ENCODE results near the gene NUDT2. TPM values are rescaled to one million over a fixed set of nuclear protein-coding genes. Genes with fewer than 3 reads are reported as not detected.

Gene NUDT2
- total RNA-seq, 1 experiment from 2014 or later, result 34.6 TPM

GRCh38 chr9:34334337-34334824, 5.0 kb downstream of the NUDT2 start:
- intact Hi-C loops (cut with micrococcal nuclease), result no loop called here

GRCh38 chr9:34334916-34335315, 5.5 kb downstream of the NUDT2 start:
- peaks cover 13% of the 10 kb centered on the region; the same call in 1 of the 2 replicates for H3K79me2 ChIP-seq (ENCODE audit: low read length)
- POLR2A ChIA-PET (ENCODE audit: unreplicated experiment), result no interaction called here

More at GRCh38 chr9:34334337-34334824, 5.0 kb downstream of the NUDT2 start:
- ChIA-PET CTCF (no interaction called here), POLR2A (ENCODE audit: unreplicated experiment) (interaction anchor here (0.6 kb wide), 1 partner anchor 167 kb away, joined by 3 read pairs; no protein-coding TSS in a partner anchor)
- H3K79me2 ChIP-seq (ENCODE audit: low read length), result peaks cover 17% of the 10 kb centered on the region; the same call in 1 of the 2 replicates
- ATAC-seq, result no peak
- H3K4me3 ChIP-seq (ENCODE audit: low read length), result no peak overlapping the region
- H3K27me3 ChIP-seq (ENCODE audit: low read length), result no peaks in the 10 kb centered on the region
- DNase-seq, result no peak
- H2AFZ ChIP-seq (ENCODE audit: low read length), result no peak overlapping the region
- no peak overlapping the region for H3K9ac ChIP-seq (ENCODE audit: low read length)
- no TSS peak for BruUV-seq (replicated peaks)
- H3F3A ChIP-seq (ENCODE audit: low read length, unreplicated experiment), result no peaks in the 10 kb centered on the region
- peaks cover 12% of the 10 kb centered on the region; the same call in 1 of the 2 replicates for H3K4me1 ChIP-seq (ENCODE audit: insufficient read depth, low read length)
- no peak overlapping the region for H3K4me2 ChIP-seq (ENCODE audit: low read length)
- no peaks in the 10 kb centered on the region for H3K9me3 ChIP-seq (ENCODE audit: low read length)
- H3K9me2 ChIP-seq (replicated peaks; ENCODE audit: low read length), result no peaks in the 10 kb centered on the region
- TF ChIP-seq EZH2phosphoT487 (IDR thresholded peaks at IDR 0.05; ENCODE audit: borderline replicate concordance, low read length), result no peak
- TF ChIP-seq, protein P1, sequence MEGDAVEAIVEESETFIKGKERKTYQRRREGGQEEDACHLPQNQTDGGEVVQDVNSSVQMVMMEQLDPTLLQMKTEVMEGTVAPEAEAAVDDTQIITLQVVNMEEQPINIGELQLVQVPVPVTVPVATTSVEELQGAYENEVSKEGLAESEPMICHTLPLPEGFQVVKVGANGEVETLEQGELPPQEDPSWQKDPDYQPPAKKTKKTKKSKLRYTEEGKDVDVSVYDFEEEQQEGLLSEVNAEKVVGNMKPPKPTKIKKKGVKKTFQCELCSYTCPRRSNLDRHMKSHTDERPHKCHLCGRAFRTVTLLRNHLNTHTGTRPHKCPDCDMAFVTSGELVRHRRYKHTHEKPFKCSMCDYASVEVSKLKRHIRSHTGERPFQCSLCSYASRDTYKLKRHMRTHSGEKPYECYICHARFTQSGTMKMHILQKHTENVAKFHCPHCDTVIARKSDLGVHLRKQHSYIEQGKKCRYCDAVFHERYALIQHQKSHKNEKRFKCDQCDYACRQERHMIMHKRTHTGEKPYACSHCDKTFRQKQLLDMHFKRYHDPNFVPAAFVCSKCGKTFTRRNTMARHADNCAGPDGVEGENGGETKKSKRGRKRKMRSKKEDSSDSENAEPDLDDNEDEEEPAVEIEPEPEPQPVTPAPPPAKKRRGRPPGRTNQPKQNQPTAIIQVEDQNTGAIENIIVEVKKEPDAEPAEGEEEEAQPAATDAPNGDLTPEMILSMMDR (conservative IDR thresholded peaks at IDR 0.05; ENCODE audit: low read depth, low read length), result no peak
- TF ChIP-seq EZH2 (IDR thresholded peaks at IDR 0.05; ENCODE audit: low read length, unreplicated experiment), result no peak
- H3K36me3 ChIP-seq (ENCODE audit: low read depth, low read length), result no peaks in the 10 kb centered on the region; the same call in 1 of the 2 replicates
- no peak overlapping the region for H3K27ac ChIP-seq (ENCODE audit: low read length)
- H4K20me1 ChIP-seq (ENCODE audit: low read length), result no peaks in the 10 kb centered on the region

More at GRCh38 chr9:34334916-34335315, 5.5 kb downstream of the NUDT2 start:
- no peak overlapping the region for H2AFZ ChIP-seq (ENCODE audit: low read length)
- peaks cover 12% of the 10 kb centered on the region; the same call in 1 of the 2 replicates for H3K4me1 ChIP-seq (ENCODE audit: insufficient read depth, low read length)
- H3K36me3 ChIP-seq (ENCODE audit: low read depth, low read length), result no peaks in the 10 kb centered on the region; the same call in 1 of the 2 replicates
- no peaks in the 10 kb centered on the region for H3K9me2 ChIP-seq (replicated peaks; ENCODE audit: low read length)
- no peak overlapping the region for H3K4me2 ChIP-seq (ENCODE audit: low read length)
- no peak for ATAC-seq
- H3K27me3 ChIP-seq (ENCODE audit: low read length), result no peaks in the 10 kb centered on the region
- H3K9ac ChIP-seq (ENCODE audit: low read length), result no peak overlapping the region
- no peaks in the 10 kb centered on the region for H3K9me3 ChIP-seq (ENCODE audit: low read length)
- H4K20me1 ChIP-seq (ENCODE audit: low read length), result no peaks in the 10 kb centered on the region
- BruUV-seq (replicated peaks), result no TSS peak
- no peaks in the 10 kb centered on the region for H3F3A ChIP-seq (ENCODE audit: low read length, unreplicated experiment)
- no peak overlapping the region for H3K4me3 ChIP-seq (ENCODE audit: low read length)
- DNase-seq, result no peak
- TF ChIP-seq EZH2phosphoT487 (IDR thresholded peaks at IDR 0.05; ENCODE audit: borderline replicate concordance, low read length) (no peak), EZH2 (IDR thresholded peaks at IDR 0.05; ENCODE audit: low read length, unreplicated experiment) (no peak)
- TF ChIP-seq, protein P1 (conservative IDR thresholded peaks at IDR 0.05; ENCODE audit: low read depth, low read length), result no peak
- intact Hi-C loops (cut with micrococcal nuclease), result no loop called here
- no peak overlapping the region for H3K27ac ChIP-seq (ENCODE audit: low read length)
- CTCF ChIA-PET, result no interaction called here
